HepG2 (cell line): ENCODE measurements around the gene PLXNA1. TPM values are rescaled to one million over a fixed set of nuclear protein-coding genes. Genes with fewer than 3 reads are reported as not detected.

Source experiments
- ATAC-seq: fragments of 200-7000 bp; cut with Tn5 transposase; 3 replicates; pipeline ENCODE4 v1.9.1; 2020; ENCODE audit warnings: mild to moderate bottlenecking, moderate library complexity
- BruUV-seq: library from RNA; stranded (reverse); fragments of 400-500 nt; replicated peaks from 2 replicates; lab custom pipeline; 2021; lab: Mats Ljungman, UMichigan
- CTCF ChIA-PET: fragments of 300-600 bp; formaldehyde crosslinking; extraction: SDS; loops from one replicate; lab custom pipeline; 2021; ENCODE audit warnings: low total read pairs, inconsistent platforms, low intra/inter-chr PET ratio; lab: Yijun Ruan, JAX
- POLR2A ChIA-PET: fragments of 350-600 bp; sonication (Branson Sonifier 250); formaldehyde crosslinking; loops from one replicate; lab custom pipeline; 2020; ENCODE audit warnings: antibody characterized with exemption, inconsistent platforms; lab: Yijun Ruan, JAX
- DNase-seq: peaks from one replicate; pipeline ENCODE4 v3.0.0-alpha.2; 2015; ENCODE audit warnings: low spot score
- FAIRE-seq: peaks from 3 replicates; lab custom pipeline; 2011; peaks lifted over from hg19 to GRCh38; lab: Jason Lieb, UNC
- H2AFZ ChIP-seq: one replicate; pipeline ENCODE4 v1.6.1; 2011; ENCODE audit warnings: low read length, inconsistent platforms
- H3K27ac ChIP-seq: fragments of 300-600 bp; 3 replicates; pipeline ENCODE4 v1.8.0; 2011; ENCODE audit warnings: mixed run types, mild to moderate bottlenecking, mixed read lengths, low read length, inconsistent platforms; ENCODE audit not compliant: insufficient read depth; ENCODE audit errors: extremely low read length
- H3K27me3 ChIP-seq, 2 experiments: fragments of 200-600 bp in 1 of 2; 2 replicates in 1 of 2; 3 replicates in 1 of 2; pipeline versions ENCODE4 v1.6.0 to v1.8.0; 2011; ENCODE audit warnings: low read length in 2 of 2, mild to moderate bottlenecking in 2 of 2, moderate library complexity in 2 of 2, inconsistent platforms in 1 of 2; ENCODE audit not compliant: insufficient read depth in 2 of 2, control insufficient read depth in 1 of 2
- H3K36me3 ChIP-seq, 2 experiments: fragments of 200-600 bp in 1 of 2; replicated peaks in 1 of 2; 2 replicates in 1 of 2; 3 replicates in 1 of 2; pipeline versions ENCODE4 v1.5.1 to v1.8.0; 2011; ENCODE audit warnings: low read length in 2 of 2, inconsistent platforms in 1 of 2; ENCODE audit not compliant: insufficient read depth in 2 of 2, control insufficient read depth in 1 of 2
- H3K4me1 ChIP-seq: 2 replicates; pipeline ENCODE4 v1.5.1; 2012; ENCODE audit warnings: low read length, inconsistent platforms; ENCODE audit not compliant: insufficient read depth
- H3K4me2 ChIP-seq: 2 replicates; pipeline ENCODE4 v1.6.0; 2011; ENCODE audit warnings: low read depth, low read length, inconsistent platforms
- H3K4me3 ChIP-seq, 3 experiments: fragments of 200-600 bp in 1 of 3; sonication (generic), shearing (Covaris generic) in 1 of 3; replicated peaks in 1 of 3; 2 replicates each; pipeline ENCODE4 v1.5.1; 2011 to 2016; ENCODE audit warnings: low read length in 3 of 3, inconsistent platforms in 2 of 3, low read depth in 2 of 3, mild to moderate bottlenecking in 2 of 3, control low read depth in 1 of 3, mixed read lengths in 1 of 3; ENCODE audit not compliant: insufficient read depth in 1 of 3
- H3K79me2 ChIP-seq: one replicate; pipeline ENCODE4 v1.6.1; 2011; ENCODE audit warnings: low read length, inconsistent platforms; ENCODE audit not compliant: insufficient read depth
- H3K9ac ChIP-seq: 2 replicates; pipeline ENCODE4 v1.6.0; 2011; ENCODE audit warnings: mild to moderate bottlenecking, low read depth, low read length, inconsistent platforms; ENCODE audit not compliant: insufficient read depth
- H3K9me3 ChIP-seq: 2 replicates; pipeline ENCODE4 v1.5.1; 2012; ENCODE audit warnings: mild to moderate bottlenecking, low read length
- H4K20me1 ChIP-seq: 2 replicates; pipeline ENCODE4 v1.6.0; 2011; ENCODE audit warnings: inconsistent platforms, mild to moderate bottlenecking, low read length, moderate library complexity; ENCODE audit not compliant: insufficient read depth
- KDM1A ChIP-seq: IDR thresholded peaks from 2 replicates; pipeline ENCODE4 v1.6.1; 2016; ENCODE audit warnings: missing compliant biosample characterization
- NFRKB ChIP-seq: fragments of 450-650 bp; IDR thresholded peaks from 2 replicates; pipeline ENCODE4 v1.6.1; 2017
- SRSF4 ChIP-seq: fragments of 200-400 bp; formaldehyde crosslinking; IDR thresholded peaks from one replicate; pipeline ENCODE4 v1.6.1; 2018; ENCODE audit warnings: mild to moderate bottlenecking, low read depth, low read length, moderate library complexity; ENCODE audit not compliant: poor library complexity, severe bottlenecking
- TAF1 ChIP-seq: sonication (generic); formaldehyde crosslinking; IDR thresholded peaks from 2 replicates; pipeline ENCODE4 v1.4.0; 2020; ENCODE audit warnings: missing genetic modification reagents
- TBL1XR1 ChIP-seq: fragments of 150-350 bp; IDR thresholded peaks from 2 replicates; pipeline ENCODE4 v1.6.1; 2014; ENCODE audit warnings: borderline replicate concordance, low read length; ENCODE audit not compliant: partially characterized antibody
- TBP ChIP-seq: sonication (generic); formaldehyde crosslinking; IDR thresholded peaks from 2 replicates; pipeline ENCODE4 v1.5.0; 2020; ENCODE audit warnings: missing genetic modification reagents
- TEAD3 ChIP-seq: optimal IDR thresholded peaks from 2 replicates; pipeline ENCODE3; 2016; ENCODE audit warnings: borderline replicate concordance
- ZBTB3 ChIP-seq: sonication (generic); formaldehyde crosslinking; IDR thresholded peaks from 2 replicates; pipeline ENCODE4 v1.4.0; 2020; ENCODE audit warnings: low read depth, mild to moderate bottlenecking, moderate library complexity, missing genetic modification reagents, borderline replicate concordance
- ZC3H13 ChIP-seq: sonication (generic); formaldehyde crosslinking; IDR thresholded peaks from 2 replicates; pipeline ENCODE4 v1.8.1; 2023; ENCODE audit warnings: mild to moderate bottlenecking, missing genetic modification reagents, moderate library complexity
- ZFAT ChIP-seq: sonication (generic); formaldehyde crosslinking; conservative IDR thresholded peaks from 2 replicates; pipeline ENCODE4 v1.8.1; 2023; ENCODE audit warnings: missing genetic modification reagents, inconsistent platforms
- ZNF335 ChIP-seq: sonication (generic); formaldehyde crosslinking; IDR thresholded peaks from 2 replicates; pipeline ENCODE4 v1.4.0; 2020; ENCODE audit warnings: missing genetic modification reagents
- ZNF510 ChIP-seq: sonication (generic); formaldehyde crosslinking; IDR thresholded peaks from 2 replicates; pipeline ENCODE4 v1.4.0; 2020; ENCODE audit warnings: low read depth, mild to moderate bottlenecking, missing genetic modification reagents
- WGBS: methylation state at CpG from one replicate; pipeline ENCODE4 v1.1.6; 2017; ENCODE audit warnings: low lambda C conversion rate; 5-methylcytosine and 5-hydroxymethylcytosine counted together
- in situ Hi-C: cut with HindIII; loops from 2 replicates; pipeline ENCODE4 v1.10.0; 2017; ENCODE audit warnings: low pct_unique_long_range_greater_than_20kb; ENCODE audit not compliant: extremely low pct_ligation_motif_present
- intact Hi-C: fragments of 100-400 bp; cut with micrococcal nuclease; formaldehyde crosslinking; loops from one replicate; pipeline ENCODE4 v1.10.0; 2022; ENCODE audit not compliant: unreplicated experiment
- polyA plus RNA-seq, 8 experiments: library from polyadenylated mRNA; depleted of rRNA in 3 of 8; stranded (reverse) in 7 of 8; unstranded in 1 of 8; fragments of >200 nt; fragmentation: Illumina TruSeq in 4 of 8; extraction: Trizol in 4 of 8; gene quantifications; 2 replicates each; pipeline versions ENCODE4 v1.2.1 to v1.2.3, GENCODE V29; 2011 to 2016; ENCODE audit warnings: low read depth in 4 of 8, missing spikeins in 1 of 8, mixed read lengths in 1 of 8; ENCODE audit not compliant: insufficient read depth in 1 of 8
- total RNA-seq, 5 experiments: library from RNA; depleted of rRNA; stranded (reverse); fragments of >200 nt; fragmentation: Illumina TruSeq; extraction: Trizol; gene quantifications; 2 replicates each; pipeline ENCODE4 v1.2.3, GENCODE V29; 2016; ENCODE audit warnings: low read depth in 1 of 5
- TF ChIP-seq, protein P1 (sequence below): sonication (generic); formaldehyde crosslinking; IDR thresholded peaks from 2 replicates; pipeline ENCODE4 v1.4.0; 2020; ENCODE audit warnings: mild to moderate bottlenecking, missing genetic modification reagents
- TF ChIP-seq, protein P2 (sequence below): sonication (generic); formaldehyde crosslinking; IDR thresholded peaks from 2 replicates; pipeline ENCODE4 v1.4.0; 2020; ENCODE audit warnings: missing genetic modification reagents, mild to moderate bottlenecking, borderline replicate concordance
- TF ChIP-seq, protein P3 (sequence below): sonication (generic); formaldehyde crosslinking; IDR thresholded peaks from 2 replicates; pipeline ENCODE4 v1.5.0; 2020; ENCODE audit warnings: missing genetic modification reagents

PLXNA1 gene
- total and polyA plus RNA-seq, 2 of the 13 experiments (the other 11 are each of a cell fraction or from before 2014, with no cell fraction given), result 16.6 to 18.2 TPM

DNA sequence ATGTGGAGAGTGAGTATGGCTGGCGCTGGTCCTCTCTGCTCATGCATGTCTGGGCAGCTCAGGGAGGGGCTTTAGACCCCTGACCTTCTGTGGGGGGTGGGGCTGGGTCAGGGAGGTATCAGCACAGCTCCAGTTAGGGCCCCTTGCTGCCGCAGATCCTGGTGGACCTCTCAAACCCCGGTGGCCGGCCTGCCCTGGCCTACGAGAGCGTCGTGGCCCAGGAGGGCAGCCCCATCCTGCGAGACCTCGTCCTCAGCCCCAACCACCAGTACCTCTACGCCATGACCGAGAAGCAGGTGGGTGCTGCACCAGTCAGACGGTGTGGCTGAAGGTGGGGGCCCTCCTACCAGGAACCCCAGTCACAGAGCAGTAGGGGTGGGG lies 20.2 kb downstream of the PLXNA1 start (continued):
- TF ChIP-seq, protein P1, sequence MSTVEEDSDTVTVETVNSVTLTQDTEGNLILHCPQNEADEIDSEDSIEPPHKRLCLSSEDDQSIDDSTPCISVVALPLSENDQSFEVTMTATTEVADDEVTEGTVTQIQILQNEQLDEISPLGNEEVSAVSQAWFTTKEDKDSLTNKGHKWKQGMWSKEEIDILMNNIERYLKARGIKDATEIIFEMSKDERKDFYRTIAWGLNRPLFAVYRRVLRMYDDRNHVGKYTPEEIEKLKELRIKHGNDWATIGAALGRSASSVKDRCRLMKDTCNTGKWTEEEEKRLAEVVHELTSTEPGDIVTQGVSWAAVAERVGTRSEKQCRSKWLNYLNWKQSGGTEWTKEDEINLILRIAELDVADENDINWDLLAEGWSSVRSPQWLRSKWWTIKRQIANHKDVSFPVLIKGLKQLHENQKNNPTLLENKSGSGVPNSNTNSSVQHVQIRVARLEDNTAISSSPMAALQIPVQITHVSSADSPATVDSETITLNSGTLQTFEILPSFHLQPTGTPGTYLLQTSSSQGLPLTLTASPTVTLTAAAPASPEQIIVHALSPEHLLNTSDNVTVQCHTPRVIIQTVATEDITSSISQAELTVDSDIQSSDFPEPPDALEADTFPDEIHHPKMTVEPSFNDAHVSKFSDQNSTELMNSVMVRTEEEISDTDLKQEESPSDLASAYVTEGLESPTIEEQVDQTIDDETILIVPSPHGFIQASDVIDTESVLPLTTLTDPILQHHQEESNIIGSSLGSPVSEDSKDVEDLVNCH (CRISPR knock-in tag), result no peak
- TF ChIP-seq TBP (CRISPR knock-in tag) (no peak), SRSF4 (no peak)

DNA sequence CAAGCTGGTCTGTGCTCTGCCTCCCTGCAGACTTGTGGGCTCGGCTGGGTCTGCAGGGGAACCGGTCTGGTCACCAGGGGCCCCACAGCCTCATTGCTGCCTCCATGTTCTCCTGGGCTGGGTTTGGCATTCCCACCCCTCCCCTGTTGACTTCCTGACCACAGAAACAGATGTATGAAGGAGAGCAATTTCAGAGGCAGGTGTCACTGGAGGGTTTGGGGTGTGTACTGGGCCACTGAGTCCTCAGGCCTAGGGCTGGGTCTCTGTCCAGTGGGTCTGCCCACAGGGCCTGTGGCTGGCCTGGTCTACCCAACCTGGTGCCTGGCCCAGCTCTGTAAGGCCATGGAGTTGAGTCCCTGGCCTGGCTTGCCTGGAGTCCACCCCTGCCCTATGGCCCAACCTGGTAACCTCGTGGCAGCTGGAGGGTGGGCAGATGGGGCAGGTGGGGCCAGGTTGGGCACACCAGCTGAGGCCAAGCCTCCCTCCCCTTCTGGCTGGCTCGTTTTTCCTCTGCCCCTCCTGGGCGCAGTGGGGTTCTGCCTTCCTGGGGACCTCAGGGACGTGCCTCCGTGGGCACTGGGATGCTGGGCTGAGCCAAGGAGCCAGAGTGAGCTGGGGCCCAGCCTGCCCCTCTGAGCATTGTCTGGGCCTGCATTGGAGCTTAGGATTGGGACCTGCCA lies 20.8 kb downstream of the PLXNA1 start:
- Histone ChIP-seq H3K27me3 (no peaks in the 10 kb centered on the region; a peak in 1 of 5 replicates), H3K4me2 (no peak overlapping the region), H3K4me1 (no peaks in the 10 kb centered on the region), H3K9ac (no peak overlapping the region), H2AFZ (no peak overlapping the region), H3K79me2 (no peaks in the 10 kb centered on the region), H3K4me3 (no peak overlapping the region), H3K27ac (no peak overlapping the region), H3K36me3 (peaks cover 4 to 5% of the 10 kb centered on the region in 2 experiments; a peak in 1 of 5 replicates), H4K20me1 (no peaks in the 10 kb centered on the region), H3K9me3 (no peaks in the 10 kb centered on the region)
- no peak for DNase-seq
- POLR2A ChIA-PET, result no interaction called here
- no TSS peak for BruUV-seq
- ATAC-seq, result no peak
- CTCF ChIA-PET, result no interaction called here
- WGBS, result 97% methylated on average over 6 of the region's 7 CpGs
- no peak for FAIRE-seq
- in situ Hi-C loops (no loop called here), intact Hi-C loops (no loop called here)
- TF ChIP-seq ZFAT (no peak), KDM1A (no peak), ZNF510 (no peak), TEAD3 (no peak), TAF1 (CRISPR knock-in tag) (no peak), ZNF335 (CRISPR knock-in tag) (no peak), ZBTB3 (CRISPR knock-in tag) (no peak), TBL1XR1 (no peak), ZC3H13 (CRISPR knock-in tag) (no peak), NFRKB (no peak)
- TF ChIP-seq, protein P2, sequence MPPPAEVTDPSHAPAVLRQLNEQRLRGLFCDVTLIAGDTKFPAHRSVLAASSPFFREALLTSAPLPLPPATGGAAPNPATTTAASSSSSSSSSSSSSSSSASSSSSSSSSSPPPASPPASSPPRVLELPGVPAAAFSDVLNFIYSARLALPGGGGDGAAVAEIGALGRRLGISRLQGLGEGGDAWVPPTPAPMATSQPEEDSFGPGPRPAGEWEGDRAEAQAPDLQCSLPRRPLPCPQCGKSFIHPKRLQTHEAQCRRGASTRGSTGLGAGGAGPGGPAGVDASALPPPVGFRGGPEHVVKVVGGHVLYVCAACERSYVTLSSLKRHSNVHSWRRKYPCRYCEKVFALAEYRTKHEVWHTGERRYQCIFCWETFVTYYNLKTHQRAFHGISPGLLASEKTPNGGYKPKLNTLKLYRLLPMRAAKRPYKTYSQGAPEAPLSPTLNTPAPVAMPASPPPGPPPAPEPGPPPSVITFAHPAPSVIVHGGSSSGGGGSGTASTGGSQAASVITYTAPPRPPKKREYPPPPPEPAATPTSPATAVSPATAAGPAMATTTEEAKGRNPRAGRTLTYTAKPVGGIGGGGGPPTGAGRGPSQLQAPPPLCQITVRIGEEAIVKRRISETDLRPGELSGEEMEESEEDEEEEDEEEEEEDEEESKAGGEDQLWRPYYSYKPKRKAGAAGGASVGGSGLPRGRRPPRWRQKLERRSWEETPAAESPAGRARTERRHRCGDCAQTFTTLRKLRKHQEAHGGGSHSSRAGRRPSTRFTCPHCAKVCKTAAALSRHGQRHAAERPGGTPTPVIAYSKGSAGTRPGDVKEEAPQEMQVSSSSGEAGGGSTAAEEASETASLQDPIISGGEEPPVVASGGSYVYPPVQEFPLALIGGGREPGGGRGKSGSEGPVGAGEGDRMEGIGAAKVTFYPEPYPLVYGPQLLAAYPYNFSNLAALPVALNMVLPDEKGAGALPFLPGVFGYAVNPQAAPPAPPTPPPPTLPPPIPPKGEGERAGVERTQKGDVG (CRISPR knock-in tag), result no peak
- TF ChIP-seq, protein P3, sequence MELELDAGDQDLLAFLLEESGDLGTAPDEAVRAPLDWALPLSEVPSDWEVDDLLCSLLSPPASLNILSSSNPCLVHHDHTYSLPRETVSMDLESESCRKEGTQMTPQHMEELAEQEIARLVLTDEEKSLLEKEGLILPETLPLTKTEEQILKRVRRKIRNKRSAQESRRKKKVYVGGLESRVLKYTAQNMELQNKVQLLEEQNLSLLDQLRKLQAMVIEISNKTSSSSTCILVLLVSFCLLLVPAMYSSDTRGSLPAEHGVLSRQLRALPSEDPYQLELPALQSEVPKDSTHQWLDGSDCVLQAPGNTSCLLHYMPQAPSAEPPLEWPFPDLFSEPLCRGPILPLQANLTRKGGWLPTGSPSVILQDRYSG (CRISPR knock-in tag), result no peak
